ENCODE measurements around the gene PGLYRP4.

DNA sequence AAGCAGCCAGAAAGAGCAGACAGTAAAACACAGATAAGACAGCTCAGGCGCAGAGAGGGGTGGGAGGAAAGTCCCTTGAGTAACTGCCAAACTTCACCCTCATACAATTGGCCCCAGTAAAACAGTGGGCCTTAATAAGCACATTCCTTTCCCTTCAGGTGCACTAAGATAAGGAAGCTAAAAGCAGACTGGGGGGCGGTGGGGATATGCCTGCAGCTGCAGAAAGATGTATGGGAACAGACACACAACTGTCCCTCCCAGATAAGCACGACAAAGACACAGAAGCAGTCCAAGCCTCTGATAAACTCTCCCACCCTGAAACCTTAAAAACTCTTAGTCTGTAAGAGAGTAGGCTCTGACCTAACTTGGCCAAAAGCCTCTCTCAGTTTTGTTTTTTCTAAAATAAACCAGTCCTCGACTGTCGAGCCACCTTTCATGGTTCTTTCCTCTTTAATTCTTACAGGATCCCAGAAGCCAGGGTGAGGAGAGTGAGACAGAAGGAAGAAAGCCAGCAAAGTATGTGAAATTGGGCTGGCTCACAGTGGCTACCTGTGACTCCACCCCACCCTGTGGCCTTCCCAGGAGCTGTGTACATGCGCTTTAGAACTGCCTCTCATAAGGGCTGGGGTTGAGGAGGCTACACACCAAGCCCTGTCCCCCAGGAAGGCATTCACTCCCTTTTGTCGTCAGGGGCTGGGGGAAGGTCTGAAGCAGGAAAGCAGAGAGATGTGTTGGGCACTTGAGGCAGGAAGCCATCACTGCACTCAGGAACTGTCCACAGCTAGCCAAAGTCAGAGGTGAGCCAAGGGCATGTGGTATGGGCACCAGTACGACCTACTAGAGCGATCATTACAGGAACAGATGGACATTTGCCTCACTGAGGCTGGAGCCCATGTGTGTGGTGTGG lies 4.6 kb downstream of the PGLYRP4 start:
- no peak for TF ChIP-seq POLR2A (IDR thresholded peaks at IDR 0.05)
- TF ChIP-seq, protein P1, sequence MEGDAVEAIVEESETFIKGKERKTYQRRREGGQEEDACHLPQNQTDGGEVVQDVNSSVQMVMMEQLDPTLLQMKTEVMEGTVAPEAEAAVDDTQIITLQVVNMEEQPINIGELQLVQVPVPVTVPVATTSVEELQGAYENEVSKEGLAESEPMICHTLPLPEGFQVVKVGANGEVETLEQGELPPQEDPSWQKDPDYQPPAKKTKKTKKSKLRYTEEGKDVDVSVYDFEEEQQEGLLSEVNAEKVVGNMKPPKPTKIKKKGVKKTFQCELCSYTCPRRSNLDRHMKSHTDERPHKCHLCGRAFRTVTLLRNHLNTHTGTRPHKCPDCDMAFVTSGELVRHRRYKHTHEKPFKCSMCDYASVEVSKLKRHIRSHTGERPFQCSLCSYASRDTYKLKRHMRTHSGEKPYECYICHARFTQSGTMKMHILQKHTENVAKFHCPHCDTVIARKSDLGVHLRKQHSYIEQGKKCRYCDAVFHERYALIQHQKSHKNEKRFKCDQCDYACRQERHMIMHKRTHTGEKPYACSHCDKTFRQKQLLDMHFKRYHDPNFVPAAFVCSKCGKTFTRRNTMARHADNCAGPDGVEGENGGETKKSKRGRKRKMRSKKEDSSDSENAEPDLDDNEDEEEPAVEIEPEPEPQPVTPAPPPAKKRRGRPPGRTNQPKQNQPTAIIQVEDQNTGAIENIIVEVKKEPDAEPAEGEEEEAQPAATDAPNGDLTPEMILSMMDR (IDR thresholded peaks at IDR 0.05), result no peak

Data from adrenal gland (tissue), 5 donors.